Stimulated activated CD4-positive, alpha-beta T cell treated with anti-CD3 and anti-CD28 coated beads, Interleukin-1b, Interleukin-23, amount 100 ng/mL, for 4 hours (primary cell): ENCODE results near the gene ACAP1.
A peak's percentile ranks its signal among the peaks of the same experiment; 100 is the strongest.

ENCODE experiments used
- DNase-seq, 2 donors: peaks; one replicate each; pipeline ENCODE4 v3.0.0-alpha.2; 2020; ENCODE audit warnings: low read depth in 2 of 2

Gene ACAP1

DNA sequence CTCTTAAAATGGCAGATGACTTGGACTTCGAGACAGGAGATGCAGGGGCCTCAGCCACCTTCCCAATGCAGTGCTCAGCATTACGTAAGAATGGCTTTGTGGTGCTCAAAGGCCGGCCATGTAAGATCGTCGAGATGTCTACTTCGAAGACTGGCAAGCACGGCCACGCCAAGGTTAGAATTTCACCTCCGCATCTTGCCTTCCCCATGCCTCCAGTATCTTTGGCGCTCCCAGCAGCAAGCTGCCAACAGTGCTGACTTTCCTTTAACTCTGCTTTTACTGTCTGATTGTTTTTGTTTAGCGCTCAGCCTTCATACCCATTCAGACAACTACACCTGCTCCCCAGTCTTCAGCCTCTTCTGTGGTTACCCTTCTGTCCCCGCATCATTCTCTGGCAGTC is 26.7 kb upstream of the ACAP1 start:
- DNase-seq: no peak

DNA sequence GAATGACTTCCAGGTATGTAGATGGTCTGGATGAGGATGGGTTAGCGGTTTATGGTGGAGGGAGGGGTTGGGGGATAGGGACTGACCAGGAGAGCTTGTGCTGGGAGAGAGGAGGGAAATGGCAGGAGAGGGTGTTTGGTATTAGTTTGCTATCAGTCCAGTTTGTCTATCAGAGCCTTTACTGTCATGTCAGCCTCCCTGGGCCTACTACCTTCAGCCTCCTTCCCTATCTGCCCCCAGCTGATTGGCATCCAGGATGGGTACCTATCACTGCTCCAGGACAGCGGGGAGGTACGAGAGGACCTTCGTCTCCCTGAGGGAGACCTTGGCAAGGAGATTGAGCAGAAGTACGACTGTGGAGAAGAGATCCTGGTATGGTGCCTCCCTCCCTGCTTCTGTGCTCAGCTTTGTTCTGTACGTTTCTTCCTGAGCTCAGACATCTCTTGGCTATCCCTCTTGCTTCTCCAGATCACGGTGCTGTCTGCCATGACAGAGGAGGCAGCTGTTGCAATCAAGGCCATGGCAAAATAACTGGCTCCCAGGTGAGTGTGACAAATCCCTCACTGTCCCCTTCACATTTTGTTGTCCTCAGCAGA is 25.1 kb upstream of the ACAP1 start:
- no peak for DNase-seq

DNA sequence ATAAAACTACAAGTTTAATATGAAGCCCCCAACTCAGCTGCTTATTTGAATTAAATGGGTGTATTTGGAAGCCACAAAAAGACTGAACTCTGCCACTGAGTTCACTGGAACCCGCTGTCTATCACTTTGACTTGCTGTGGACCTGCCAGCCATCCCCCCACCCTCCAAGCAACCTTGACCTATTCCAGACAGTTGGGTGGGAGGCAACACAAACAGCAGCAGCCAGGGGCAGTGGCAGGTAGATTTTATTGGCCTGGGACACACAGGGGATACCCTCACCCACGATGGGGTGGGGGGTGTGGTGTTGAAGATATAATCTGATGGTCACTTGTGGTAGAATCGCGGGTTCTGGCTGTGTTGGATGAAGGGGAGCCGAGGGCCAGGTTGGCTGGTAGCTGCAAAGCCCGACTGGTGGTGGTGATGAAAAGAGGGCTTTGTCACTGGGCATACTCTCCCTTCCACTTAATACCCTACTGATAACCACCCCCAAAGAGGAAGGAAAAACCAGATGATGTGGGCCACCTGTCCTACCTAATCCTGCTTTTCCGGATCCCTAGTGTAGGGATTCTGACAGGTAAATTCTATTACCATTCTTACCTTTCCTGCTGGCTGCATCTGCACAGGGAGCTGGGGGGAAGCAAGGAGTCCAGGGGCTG is 23.8 kb upstream of the ACAP1 start:
- no peak for DNase-seq

DNA sequence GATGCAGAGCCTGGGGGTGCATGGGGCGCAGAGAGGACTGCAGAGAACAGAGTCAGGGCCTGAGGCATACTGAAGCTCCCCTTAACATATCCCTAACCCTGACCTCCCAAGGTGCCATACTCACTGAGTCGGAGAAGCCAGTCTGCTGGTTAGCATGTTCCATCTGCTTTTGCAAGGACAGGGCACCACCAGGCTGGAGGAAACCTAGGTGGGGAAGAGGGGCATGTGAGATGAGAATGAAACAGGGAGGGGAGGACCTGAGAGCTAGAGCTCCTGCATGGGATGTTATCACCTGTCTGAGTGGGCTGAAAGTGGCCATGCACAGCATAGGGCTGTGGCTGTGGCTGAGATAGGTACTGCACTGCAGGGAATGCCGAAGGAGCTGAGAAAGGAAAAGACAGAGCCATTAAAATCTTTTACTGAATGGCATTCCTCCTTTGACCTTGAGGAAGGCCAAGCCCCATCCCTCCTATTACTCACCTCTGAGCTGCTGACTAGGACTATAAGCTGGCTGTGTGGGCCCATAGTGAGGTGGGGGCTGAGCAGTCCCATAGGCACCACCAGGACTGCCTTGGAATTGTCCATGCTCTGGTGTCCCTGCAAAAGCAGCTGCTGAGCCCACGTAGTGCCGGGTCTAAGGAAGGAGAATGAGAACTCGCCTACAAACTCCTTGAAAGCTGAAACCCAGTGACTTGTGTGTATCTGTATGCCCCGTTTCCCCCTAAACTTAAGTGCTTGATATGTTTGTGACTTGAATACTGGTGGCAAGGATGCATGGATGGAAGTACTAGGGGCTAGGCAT is 23.0 kb upstream of the ACAP1 start:
- no peak for DNase-seq

DNA sequence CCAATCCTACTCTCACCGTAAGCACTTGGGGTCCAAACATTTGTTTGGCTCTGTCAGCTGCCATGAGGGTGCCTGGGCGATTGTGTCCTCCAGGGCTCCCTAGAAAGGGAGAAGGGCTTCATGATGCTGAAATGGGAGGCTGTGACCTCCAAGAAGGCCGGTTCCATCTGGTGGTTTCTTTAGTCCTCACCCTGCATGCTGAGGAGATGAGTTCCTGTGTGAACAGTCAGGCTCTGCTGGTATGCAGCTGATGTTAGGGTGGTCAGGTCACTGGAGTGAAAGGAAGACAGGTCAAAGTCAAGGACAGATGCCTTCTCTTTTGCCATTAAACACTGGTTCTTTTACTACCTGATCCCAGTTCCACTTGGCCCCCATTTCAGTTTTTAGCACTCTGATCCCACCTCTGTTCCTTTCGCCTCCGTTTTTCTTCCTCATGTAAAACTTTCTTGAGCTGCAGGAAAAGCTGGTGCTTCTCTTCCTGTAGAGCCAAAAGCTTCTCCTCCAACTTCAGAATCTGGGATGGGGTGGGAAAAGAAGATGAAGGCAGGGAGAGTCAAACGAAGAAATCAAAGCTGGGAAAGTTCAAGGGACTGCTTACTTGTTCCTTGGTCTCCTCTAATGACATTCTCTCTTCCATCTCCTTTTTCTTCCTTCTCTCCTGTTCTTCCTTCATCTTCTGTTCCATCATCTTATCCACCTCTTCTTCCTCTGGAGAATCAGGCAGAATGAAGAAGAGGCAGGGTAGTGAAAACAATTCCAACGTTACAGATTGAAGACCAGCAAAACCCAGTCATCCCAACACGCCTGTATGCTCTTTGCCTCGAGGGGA is 22.2 kb upstream of the ACAP1 start:
- DNase-seq: no peak

DNA sequence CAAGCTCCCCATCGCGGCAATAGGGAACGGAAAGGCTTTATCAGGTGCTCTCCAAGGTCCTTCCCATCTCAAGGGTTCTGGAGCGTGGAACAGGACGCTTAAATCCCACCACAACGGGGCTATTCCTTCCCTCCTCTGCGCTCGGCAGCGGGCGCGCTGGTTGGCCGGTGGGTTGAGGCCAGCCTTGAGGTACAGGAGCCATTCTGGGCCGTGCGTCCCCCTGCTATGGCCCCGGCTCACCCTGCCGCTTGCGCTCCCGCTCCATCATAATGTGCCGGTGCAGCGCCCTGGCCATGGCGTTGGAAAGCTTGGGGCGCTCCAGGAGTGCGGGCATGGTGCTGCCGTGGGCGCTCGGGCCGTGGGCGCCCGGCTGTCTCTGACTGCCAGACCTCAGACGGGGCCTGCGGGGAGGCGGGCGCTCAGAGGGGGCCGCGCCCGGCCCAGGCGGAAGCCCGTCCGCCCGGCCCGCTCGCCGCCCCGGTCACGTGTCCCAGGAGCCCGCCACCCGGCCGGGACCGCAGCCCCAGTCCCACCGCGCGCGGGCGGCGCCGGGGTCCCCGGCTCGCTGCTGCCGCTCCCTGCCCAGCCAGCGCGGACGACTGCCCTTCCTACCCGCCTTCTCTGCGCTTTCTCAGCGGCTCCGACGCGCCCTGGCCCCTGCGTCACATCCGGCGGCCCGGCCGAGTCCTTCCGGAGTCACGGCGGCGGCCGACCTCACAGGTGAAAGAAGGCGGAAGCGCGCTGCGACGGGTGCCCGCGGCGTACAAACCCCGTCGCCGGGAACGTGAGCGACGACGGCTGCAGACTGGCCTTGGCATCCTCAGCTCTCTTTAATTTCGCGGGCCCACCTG is 21.4 kb upstream of the ACAP1 start, which contains the start of gene GPS2:
TSS of gene GPS2 (minus strand) at position 642 of the 851 bp plus-strand sequence. CDS start at position 334, 308 bp downstream.
- DNase-seq: peak; percentile 85 to 93

DNA sequence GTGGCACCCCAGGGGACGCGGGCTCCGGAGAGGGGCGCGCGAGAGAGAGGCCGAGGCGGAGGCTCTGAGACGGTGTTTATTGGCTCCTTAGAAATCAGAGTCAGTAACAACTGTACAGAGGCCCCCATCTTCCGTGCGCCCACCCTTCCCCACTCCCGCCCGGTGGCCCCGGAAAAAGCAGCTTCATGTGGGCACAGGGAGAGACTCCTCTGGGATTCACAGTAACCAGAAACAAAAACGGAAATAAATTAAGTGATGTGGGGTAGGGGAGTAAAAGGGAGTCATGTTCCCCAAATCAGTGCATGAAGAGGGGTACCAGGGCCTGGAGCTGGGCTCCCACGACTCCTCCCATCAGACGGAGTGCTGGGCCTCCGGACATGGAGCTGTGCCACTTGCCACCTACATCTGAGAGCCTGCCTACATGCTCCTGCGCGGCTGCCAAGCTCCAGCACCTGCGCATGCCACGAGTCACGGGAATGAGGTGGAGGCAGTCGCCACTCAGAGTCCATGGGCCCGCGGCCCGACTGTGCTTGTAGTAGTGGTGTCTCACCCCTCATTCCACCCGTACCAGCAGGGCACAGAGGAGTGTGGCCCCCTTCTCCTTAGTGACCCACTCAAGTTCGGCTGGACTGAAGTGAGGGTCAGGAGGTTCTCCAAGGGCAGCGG is 20.6 kb upstream of the ACAP1 start:
- no peak for DNase-seq

DNA sequence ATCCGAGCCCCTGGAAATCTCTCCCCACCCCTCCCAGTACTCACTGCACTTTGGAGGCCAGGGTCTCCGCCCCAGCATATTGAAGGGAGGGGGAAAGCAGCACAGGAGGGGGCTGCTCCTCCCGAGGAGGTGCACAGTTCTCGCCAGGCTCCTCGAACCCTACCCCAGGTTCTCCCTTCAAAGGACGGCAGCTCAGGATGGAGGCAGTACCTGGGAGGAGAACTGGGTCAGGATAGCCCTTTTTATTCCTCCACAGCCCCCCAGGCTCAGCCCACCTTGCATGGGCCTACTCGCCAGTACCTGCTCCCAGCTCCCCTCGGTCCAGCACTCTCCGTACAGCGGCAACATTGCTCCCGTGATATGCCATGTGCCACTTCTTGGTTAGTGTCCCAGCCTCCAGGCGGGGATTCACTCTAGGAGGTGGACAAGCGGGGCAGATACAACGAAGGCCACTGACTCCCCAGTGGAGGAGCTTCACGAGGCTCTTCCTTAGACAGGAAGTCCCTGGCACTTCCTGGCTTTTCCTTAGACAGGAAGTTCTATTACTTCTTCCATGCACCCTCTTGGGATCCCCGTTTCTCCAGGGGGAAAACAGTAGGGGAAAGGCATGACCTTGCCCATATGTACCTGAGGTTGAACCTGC is 19.0 kb upstream of the ACAP1 start:
- no peak for DNase-seq

DNA sequence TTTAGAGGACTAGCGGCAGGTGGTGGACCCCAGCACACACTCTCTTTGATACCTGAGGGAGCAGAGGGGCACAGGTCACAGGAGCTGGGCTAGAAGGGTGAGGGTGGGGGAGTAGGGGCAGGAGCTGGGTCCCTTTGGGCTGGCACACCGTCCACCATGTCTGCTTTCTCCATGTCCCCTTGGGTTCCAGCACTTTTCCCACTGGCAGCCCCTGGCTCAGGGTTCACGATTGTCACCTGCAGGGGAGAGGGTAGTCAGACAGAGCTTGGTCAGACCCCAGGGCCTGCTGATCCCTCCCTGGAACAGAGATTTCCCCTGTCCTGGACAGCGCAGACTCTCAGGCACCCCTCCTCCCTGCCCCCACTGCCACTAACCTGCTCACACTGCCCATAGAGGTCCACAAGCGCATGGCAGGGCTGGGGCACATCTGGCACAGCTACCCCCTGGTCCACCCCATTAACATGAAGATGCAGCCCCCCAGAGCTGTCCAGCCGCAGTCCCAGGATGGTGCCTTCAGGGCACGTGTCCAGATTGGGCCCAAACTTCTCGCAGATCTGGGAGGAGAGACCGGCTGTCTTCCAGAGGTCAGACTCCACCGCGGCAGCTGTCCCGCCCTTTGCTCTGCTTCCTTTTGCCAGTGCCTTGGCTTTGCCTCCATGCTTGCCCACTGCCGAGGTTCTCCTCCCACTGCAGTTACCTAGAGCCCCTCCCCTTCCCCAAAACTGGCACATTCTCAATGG is 18.0 kb upstream of the ACAP1 start:
- no peak for DNase-seq

DNA sequence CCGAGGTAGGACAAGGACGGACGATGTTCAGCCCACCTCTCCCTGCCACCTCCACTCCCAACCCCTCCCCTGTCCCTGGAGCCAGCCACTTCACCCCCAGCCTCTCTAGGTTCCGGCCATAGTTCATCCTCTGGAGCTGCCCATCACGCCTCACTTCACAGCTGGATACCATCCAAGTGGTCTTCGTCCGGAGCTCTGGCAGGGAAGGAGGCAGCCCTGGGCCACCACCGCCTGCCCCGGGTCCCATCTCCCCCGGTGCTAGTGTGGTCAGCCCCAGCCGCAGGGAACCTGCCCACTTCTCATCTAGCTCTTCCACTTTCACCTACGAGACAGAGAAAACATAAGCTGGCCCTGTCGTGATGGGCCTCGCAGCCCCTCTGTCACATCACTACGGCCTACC is 14.9 kb upstream of the ACAP1 start:
- no peak for DNase-seq

DNA sequence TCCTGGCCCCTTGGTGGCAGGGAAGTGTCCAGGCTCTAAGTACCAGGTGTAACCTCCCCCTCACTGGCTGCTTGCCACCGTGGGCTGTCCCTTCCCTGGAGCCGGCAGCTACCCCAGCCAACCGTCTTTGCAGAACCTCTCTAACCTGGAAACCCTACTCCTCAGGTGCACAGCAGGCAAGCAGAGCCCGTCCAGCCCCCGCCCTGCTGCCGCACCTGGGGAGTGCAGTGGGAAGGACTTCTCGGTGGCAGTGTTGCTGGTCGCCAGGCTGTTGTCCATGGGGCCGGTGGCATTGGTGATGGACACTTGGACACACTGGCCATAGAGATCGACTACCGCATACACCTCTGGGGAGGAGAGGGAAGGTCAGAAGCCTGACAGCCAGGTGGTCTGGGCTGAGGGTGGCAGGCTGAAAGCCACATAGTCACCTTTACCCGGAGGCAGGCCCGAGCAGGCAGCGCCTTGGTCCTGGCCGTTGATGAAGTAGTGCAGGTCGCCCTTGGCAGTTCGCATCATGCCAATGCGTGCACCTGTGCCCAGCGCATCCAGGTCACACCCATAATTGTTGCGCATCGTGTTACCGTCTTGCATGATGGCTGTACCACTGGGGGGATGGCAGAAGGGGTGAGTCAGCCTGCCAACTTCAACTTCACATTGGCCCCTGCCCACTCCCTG is 13.7 kb upstream of the ACAP1 start:
- no peak for DNase-seq

DNA sequence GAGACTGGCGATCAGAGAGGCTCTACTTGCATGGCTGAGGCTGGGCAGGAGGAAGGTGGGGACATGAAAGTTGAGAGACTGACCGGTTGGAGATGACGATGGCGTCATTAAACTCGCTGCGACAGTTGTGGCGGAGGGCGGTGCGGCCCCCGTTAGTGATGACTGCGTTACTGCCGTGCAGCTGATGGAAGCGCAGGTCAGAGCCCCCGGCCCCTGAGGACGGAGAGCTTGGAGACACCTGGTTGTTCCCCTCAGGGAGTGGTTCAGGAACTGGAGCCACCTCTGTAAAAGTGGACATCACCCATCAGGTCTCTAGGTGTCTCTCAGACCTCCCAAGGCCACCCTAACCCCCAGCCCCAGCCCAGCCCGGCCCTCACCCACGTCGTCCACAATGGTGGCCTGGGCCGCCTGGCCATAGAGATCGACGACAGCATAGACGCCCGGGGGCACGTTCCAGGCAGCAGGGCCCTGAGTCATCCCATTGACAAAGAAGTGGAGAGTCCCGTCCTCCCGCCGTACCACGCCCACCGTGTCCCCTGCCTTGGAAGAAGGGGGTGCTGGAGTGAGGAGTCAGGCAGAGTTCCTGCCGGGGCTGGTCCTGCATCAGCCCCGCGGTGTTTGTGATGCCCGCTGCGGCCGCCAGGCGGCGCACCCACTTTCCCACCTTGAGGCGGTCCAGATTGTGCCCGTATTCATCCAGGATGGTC is 12.4 kb upstream of the ACAP1 start:
- peak; percentile 56 to 63 for DNase-seq

DNA sequence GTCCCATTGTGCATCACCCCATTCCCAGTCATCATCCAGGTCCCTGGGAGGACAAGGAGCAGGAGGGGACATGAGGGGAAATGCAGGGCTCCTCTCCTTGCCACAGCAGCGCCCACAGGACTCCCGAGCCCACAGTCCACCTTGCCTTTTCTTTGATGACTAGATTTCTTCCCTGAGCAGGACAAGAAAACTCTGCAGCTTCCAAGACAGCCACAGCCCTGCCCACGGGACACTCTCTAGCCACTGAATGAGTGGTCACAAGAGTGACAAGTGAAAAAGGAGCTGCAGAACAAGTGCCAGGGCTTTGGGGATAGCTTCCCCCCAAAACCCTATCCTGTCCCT is 11.9 kb upstream of the ACAP1 start:
- no peak for DNase-seq

DNA sequence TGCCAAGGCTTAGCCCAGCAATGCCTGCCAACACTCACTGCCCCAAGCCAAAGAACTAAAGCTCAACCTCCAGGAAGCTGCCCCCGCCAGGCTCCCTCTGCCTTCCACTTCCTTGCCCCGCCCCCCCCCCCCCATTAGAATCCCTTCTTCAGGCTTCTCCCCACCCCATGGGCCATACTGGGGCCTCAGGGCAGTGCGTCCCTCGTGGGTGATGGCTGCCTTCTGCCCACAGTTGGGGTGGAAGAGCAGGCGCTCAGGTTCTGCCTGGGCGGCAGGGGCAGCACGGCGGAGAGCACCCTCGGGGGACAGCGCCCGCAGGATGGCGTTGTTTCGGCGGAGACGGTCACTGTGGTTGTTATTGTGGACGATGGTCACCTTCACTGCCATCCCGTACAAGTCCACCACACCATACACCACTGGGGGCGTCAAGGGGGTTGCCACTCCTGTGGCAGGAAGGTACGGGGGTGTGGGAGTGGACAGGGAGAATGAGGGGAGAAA is 11.2 kb upstream of the ACAP1 start:
- DNase-seq: no peak

DNA sequence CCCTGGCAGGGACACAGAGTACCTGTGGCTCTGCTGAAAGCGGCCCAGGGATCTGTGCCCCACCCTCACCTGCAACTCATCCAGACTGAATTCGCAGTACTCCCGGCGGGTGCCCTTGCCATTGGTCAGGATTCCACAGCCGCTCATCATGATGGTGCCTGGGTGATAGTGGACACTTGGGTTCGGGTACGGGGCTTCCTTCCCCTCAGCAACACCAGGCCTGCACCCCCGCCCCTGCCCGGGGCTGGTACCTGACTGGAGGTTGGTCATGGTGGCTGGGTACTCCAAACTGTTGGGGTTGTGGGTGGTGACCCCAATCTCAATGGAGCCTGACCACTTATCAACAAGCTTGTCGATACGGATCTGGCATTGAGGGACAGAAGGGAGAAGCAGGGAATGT is 10.1 kb upstream of the ACAP1 start:
- no peak for DNase-seq

DNA sequence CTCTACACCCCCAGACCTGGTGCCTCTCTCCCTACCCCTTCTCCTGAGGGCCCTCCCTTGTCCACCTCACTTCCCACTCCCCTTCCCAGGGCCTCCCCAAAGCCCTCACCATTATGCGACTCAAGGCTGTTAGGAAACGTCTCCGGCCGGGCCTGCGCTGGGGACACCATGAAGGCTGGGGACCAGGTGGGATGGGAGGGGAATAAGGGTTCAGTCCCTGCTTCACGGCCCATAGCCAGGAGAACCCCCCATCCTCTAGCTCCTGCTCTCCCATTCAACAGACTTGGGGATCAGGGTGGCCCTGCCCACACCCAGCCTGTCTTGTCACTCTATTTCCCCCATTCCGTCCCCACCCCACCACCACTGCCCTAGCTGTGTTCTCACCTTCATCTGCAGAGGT is 9.3 kb upstream of the ACAP1 start:
- no peak for DNase-seq

DNA sequence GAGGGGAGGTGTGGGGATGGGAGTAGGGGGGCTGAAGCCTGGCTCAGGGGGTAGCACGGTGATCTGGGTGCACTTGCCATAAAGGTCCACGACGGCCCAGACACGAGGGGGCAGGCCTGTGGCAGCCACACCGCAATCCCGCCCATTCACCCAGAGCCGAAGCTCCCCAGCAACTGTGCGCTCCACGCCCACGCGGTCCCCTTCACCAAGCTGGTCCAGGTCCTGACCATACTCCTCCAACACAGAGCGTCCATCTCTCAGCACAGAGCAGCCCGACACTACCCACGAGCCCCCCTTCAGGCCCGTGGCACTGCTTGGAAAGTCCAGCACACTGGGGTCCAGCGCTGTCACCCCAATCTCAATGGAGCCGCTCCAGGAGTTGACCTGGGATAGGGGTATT is 8.8 kb upstream of the ACAP1 start:
- no peak for DNase-seq

DNA sequence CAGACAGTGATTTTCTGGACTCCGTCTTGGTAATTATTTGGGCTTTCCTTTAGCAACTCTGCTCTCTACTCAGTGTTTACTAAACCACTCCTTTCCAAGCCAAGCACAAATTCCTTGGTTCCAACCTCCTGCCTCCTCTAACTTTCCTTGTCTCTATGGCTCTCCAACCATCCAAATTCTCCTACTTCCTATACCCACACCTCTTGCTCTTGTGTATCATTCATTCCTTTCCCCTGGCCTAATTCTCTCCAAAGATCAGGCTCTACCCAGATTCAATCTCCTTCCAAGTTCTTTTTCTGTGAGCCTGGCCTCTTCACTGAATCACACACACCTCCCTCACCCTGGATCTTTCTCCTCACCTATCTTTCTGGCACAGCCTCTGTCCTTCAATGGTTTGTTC is 8.3 kb upstream of the ACAP1 start:
- no peak for DNase-seq
